Measurements from ENCODE around the gene HTR1B. TPM values are rescaled to one million over a fixed set of nuclear protein-coding genes. Genes with fewer than 3 reads are reported as not detected.
A peak's percentile ranks its signal among the peaks of the same experiment; 100 is the strongest.

HTR1B gene
- 0.68 and 0.72 TPM in 2 replicates for total RNA-seq (2014; rRNA removed; shearing (Covaris generic))

DNA sequence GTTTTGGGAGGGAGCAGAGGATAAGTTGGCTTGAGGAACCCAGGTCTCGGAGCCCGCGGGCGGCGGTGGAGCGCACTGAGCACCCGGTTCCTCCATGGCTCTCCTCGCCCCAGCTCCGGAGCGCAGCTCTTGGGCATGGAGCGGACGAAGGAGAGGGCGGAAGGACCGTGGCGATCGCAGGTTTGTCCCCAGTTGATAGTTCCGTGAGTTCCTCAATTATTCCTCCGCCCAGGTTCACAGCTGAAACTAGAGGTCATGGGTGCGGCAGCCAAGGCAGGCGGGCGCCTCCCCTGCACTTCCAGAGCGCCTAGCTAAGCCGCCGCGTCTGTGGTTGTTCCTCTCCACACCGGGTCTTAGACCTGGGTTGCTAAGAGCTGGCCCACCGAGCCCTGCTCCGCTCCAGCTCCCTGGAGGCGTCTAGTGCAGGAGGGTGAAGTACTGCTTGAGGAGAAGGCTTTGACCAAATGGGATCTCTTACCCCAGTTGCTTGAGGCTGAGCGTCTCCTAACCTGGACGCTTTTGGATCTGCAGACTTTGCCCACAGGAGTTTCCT, at the start of gene HTR1B:
HTR1B (minus strand) TSS at position 184 of the 553 bp plus-strand sequence; CDS start at position 96, 88 bp downstream.
- peak; percentile 46 for DNase-seq (ENCODE audit: low read depth)

DNA sequence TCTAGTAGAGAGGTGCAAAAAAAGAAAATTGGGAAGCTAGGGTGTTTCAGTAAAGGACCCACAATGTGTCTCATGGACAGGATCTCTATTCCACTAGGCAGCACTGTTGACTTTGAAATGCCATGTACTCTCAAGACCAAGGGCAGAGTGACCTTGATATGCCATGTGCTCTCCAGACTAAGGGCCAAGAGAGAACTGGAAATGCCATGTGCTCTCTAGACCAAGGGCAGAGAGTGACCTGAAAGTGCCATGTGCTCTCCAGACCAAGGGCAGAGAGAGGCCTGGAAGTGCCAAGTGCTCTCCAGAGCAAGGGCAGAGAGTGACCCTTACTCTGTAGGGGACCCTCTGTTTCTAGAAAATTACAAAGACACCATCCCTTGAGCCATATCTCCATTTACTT, 49.3 kb upstream of the HTR1B start:
- no peak for DNase-seq (ENCODE audit: low read depth)

DNA sequence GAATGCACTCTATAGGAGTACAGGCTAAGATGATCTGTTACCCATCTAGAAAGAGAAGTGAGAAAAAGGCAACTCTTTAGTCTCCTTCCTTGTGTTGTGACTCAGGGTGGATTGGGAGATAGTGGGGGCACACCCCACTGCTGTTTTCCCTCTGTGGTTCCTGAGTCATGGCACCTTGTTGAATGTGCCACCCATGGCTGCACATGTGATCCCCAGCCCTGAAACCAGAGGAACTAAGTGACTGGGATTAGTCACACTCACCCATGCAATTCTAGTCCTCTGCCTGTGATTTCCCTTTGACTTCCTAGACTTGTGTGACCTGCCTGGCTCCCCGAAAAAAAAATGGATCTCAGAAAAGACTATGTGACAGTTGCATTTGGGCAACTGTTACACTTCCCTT, 48.6 kb upstream of the HTR1B start:
- DNase-seq (ENCODE audit: low read depth): no peak

GRCh38 chr6:77502981-77503380, 39.7 kb upstream of the HTR1B start:
- peak; percentile 51 for DNase-seq (ENCODE audit: low read depth)

GRCh38 chr6:77492530-77492929, 29.2 kb upstream of the HTR1B start:
- DNase-seq (ENCODE audit: low read depth): no peak

GRCh38 chr6:77487808-77488425, 24.6 kb upstream of the HTR1B start:
- no peak for DNase-seq (ENCODE audit: low read depth)

DNA sequence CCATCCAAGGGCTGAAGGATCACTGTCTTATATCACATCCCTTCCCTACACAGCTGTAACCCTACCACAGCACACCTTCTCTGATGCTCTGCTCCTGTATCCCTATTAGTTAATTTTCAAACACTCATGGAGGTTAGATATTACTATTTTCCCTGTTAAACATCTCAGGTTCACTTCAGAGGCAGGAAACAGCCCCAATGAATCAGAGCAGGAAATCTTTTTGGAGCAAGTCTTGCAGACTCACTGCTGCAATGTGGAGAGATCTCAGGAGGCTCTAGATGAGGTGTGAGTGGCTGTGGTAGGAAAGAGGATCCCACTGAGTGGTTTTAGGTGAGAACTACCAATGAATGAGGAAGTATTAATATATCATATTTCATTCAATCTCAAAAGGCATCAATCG, 19.7 kb upstream of the HTR1B start:
- DNase-seq (ENCODE audit: low read depth): no peak

GRCh38 chr6:77474973-77475372, 11.7 kb upstream of the HTR1B start:
- DNase-seq (ENCODE audit: low read depth): no peak

GRCh38 chr6:77474286-77474956, 11.1 kb upstream of the HTR1B start:
- DNase-seq (ENCODE audit: low read depth): peak; percentile 74

DNA sequence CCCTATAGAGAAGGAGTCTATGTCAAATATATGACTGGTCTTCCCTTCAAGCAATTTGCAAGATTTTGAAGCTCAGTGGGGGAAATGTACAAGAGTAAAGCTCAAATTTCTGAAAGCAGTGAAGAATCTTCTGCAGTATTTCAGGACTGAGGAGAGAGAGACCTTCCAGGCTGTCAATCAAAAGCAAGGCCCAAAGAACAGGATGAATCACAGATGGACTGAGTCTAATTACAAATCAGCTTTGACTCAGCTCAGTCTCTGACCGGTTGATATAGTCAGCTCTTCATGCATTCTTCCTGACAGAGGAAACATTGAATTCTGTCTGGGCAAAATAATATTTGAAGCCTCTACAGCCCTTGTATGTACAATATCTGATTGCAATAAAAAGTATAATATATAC, 7.7 kb upstream of the HTR1B start:
- DNase-seq (ENCODE audit: low read depth): peak; percentile 59

- DNase-seq (ENCODE audit: low read depth): no peak
Observed at GRCh38 chr6:77468939-77469338, 5.6 kb upstream of the HTR1B start.

DNA sequence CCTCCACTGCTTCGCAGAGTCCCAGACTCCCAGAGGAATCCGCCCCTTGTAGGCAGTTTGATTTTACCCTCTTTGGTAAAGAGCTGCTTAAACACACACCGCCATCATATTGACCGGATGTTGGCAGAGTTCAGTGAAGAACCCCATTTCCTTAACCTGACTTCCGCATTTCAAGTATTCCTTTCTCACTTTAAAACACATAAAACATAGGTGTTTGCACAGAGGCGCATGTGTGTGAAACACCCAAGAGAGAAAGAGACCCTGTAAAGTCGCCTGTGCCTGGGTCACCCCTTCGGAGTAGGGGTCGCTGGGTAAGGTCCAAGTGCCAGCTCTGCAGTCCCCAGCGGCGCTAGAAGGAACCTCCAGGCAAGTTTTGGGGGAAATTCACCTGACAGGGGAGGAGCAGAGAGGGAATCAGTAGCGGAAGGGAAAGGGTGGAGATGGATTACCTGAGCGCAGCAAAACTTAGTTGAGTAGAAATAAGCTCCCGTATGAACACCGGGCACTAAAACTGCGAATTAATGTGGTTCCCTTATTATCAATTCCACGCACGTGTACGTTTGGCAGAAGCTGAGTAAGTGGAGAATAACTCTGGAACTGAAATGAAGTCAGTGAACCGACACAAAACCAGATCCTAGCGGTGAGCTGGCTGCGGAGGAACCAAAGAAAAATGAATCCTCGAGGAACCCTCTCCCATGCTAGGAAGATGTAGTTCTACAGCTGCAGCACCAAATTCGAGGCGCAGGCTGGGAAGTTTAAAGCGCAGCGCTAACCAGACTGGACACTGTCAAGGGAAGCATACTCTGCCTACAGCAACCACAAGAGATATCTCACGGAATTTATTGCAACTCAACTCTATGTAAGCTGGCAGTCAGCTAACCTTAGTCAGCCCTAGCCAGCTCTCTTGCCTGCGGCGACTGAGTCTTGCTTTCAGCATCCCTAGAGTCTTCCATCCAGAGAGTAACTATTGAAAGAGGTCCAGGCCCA, 3.5 kb upstream of the HTR1B start:
- DNase-seq (ENCODE audit: low read depth): peak; percentile 93

GRCh38 chr6:77466055-77466450, 2.8 kb upstream of the HTR1B start:
- DNase-seq (ENCODE audit: low read depth): peak; percentile 78

DNA sequence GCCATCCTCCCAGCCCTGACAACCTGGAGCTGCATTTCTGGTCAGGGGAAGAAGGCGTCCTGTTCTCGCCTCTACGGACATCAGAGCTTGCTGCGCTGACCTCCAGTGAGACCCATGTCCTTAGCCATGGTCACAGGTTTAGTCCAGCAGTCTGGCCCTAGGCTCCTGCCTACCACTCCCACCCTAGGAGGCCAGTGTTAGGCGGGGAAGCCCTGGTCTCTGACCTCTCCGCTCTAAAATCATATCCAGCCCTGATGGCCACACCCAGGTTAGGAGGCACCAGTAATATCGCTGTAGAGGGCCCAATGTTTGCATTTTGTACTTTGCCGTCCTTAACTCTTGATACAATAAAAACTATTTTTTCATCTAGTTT, 1.2 kb upstream of the HTR1B start:
- no peak for DNase-seq (ENCODE audit: low read depth)

DNA sequence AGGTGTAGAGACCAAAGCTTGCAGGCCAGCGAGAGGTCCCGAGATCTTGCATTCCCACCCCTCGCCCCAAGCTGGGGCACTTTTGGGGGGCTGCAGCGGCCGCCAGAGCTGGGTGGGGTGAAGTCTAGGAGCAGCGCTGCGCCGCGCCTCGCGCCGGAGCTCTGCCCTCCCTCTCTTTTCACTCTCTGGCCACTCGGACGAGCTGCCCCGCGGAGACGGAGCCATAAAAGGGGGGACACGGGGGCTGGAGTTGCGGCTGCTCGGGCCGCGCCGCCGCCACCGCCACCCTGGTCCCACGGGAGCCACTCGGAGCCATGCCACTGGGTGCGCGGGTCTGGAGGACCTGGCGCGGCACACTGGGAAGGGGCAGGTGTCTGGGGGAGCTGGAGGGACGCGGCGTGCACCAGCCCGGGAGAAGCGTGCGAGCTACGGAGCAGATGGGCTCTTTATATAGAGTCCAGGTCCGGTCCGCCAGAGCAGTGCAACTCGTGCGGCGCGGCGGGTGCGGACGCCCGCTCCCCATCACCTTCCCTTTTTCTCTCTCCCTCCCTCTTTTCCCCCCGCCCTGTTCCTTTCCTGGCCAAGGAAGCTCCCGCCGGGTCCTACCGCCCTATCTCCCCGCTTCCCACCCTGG, 687 bp upstream of the HTR1B start:
- DNase-seq (ENCODE audit: low read depth): no peak

DNA sequence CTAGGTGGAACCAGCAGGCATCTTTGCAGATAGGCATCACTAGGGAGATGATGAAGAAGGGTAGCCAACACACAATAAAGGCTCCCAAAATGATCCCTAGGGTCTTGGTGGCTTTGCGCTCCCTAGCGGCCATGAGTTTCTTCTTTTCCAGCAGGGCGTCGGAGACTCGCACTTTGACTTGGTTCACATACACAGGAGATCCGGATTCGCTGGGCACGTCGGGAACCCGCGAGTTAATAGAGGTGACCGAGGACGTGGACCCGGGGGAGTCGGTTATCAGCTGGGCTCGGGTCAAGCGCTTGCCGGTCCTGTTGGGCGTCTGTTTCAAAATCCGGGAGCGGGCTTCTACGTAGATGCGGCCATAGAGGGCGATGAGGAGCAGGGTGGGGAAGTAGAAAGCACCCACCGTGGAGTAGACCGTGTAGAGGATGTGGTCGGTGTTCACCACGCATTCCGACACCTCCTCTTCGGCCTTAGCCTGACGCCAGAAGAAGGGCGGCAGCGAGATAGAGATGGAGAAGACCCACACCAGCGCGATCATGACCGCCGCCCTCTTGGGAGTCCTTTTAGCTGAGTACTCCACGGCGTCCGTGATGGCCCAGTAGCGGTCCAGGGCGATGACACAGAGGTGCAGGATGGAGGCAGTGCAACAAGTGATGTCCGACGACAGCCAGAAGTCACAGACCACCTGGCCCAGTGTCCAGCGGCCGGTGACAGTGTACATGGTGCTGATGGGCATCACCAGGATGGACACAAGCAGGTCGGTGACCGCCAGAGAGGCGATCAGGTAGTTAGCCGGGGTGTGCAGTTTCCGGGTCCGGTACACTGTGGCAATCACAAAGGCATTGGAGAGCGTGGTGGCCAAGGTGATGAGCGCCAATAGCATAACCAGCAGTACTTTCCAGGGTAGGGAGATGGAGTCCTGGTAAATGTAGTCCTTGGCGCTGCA, 658 bp downstream of the HTR1B start:
- peak; percentile 55 for DNase-seq (ENCODE audit: low read depth)

DNA sequence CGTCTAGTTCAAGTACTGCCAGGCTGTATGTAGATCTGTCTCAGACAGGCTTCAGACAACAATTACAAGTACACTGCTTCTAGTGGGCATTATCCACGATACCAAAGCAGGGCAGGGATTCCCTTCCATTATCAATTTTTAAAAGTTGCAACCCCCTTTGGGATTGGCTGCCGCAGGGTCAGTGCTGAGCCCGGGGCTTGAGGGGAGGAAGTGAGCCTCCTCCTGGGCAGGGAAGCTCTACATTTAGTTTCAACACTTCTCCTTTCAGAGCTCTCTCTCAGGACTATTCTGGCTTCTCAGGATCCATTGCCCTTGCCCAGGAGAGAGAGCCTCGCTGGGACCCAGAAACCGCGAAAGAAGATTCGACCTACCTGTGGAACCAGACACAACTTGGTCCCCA, 1.5 kb downstream of the HTR1B start:
- no peak for DNase-seq (ENCODE audit: low read depth)

- DNase-seq (ENCODE audit: low read depth): no peak
Observed at GRCh38 chr6:77458421-77458820, 4.9 kb downstream of the HTR1B start.

GRCh38 chr6:77457720-77458349, 5.5 kb downstream of the HTR1B start:
- DNase-seq (ENCODE audit: low read depth): peak; percentile 94

Measured in RPMI7951 (cell line).